Measurements from ENCODE around the gene MALAT1. TPM values are rescaled to one million over a fixed set of nuclear protein-coding genes. Genes with fewer than 3 reads are reported as not detected.
"Not testable (repeated sequence)": the region's sequence is repeated elsewhere in the genome, so short reads cannot be mapped to it uniquely, and the experiment has no call there.

Gene MALAT1
- total and polyA plus RNA-seq, 2 of the 13 experiments (the other 11 are each of a cell fraction or from before 2014, with no cell fraction given), result 143 to 1,237 TPM

DNA sequence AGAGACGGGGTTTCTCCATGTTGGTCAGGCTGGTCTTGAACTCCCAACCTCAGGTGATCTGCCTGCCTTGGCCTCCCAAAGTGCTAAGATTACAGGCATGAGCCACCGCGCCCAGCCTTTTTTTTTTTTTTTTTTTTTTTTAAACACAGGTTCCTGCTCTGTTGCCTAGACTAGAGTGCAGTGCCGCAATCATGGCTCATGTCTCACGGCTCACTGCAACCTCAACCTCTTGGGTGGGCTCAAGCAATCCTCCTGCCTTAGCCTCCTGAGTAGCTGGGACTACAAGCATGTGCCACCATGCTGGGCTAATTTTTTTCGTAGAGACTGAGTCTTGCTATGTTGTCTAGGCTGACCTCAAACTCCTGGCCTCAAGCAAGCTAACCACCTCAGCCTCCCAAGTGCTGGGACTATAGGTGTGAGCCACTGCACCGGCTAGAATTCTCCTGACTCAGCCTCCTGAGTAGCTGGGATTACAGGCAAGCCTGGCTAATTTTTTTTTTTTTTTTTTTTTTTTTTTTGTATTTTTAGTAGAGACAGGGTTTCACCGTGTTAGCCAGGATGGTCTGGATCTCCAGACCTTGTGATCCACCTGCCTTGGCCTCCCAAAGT is 20.2 kb downstream of the MALAT1 start:
- not testable (repeated sequence) for ATAC-seq

DNA sequence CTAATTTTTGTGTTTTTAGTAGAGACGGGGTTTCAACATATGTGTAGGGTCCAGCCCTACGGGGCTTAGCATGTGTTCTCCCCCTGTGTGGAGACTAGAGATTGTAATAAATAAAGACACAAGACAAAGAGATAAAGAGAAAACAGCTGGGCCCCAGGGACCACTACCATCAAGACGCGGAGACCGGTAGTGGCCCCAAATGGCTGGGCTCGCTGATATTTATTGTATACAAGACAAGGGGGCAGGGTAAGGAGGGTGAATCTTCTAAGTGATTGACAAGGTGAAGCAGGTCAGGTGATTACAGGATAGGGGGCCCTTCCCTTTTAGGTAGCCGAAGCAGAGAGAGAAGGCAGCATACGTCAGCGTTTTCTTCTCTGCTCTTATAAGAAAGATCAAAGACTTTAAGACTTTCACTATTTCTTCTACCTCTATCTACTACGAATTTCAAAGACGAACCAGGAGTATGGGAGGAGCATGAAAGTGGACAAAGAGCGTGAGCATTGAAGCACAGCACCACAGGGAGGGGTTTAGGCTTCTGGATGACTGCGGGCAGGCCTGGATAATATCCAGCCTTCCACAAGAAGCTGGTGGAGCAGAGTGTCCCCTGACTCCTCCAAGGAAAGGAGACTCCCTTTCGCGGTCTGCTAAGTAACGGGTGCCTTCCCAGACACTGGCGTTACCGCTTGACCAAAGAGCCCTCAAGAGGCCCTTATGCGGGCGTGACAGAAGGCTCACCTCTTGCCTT is 23.1 kb downstream of the MALAT1 start:
- Histone ChIP-seq H3K4me2 (ENCODE audit: low read depth, low read length) (peak overlapping the region; percentile 96), H3K9ac (ENCODE audit: insufficient read depth, low read depth, low read length) (peak overlapping the region; percentile 58; the same call in 1 of the 2 replicates), H3K4me1 (ENCODE audit: insufficient read depth, low read length) (peaks cover 54% of the 10 kb centered on the region), H3K4me3 (replicated peaks in 1 of 3; ENCODE audit: insufficient read depth in 1 of 3, low read depth in 2 of 3, low read length in 3 of 3) (peak overlapping the region; percentile 12 to 77 (median 41); a peak in 5 of 6 replicates), H3K79me2 (ENCODE audit: insufficient read depth, low read length) (peaks cover 14% of the 10 kb centered on the region)
- BruUV-seq (replicated peaks); H3K27ac ChIP-seq (ENCODE audit: extremely low read length, insufficient read depth, low read length); H3K36me3 ChIP-seq (replicated peaks in 1 of 2; ENCODE audit: control insufficient read depth in 1 of 2, insufficient read depth in 2 of 2, low read length in 2 of 2); in situ Hi-C loops (cut with HindIII; ENCODE audit: extremely low pct_ligation_motif_present, low pct_unique_long_range_greater_than_20kb); DNase-seq (ENCODE audit: low spot score); intact Hi-C loops (cut with micrococcal nuclease; ENCODE audit: unreplicated experiment); H3K9me3 ChIP-seq (ENCODE audit: low read length); ATAC-seq; H3K27me3 ChIP-seq (ENCODE audit: control insufficient read depth in 1 of 2, insufficient read depth in 2 of 2, low read length in 2 of 2); H4K20me1 ChIP-seq (ENCODE audit: insufficient read depth, low read length); H2AFZ ChIP-seq (ENCODE audit: low read length); CTCF ChIA-PET (ENCODE audit: low intra/inter-chr PET ratio, low total read pairs); FAIRE-seq: not testable (repeated sequence)
- POLR2A ChIA-PET, result interaction anchor here (1.2 to 2.1 kb wide), 3 partner anchors 14 to 99 kb away, joined by 3 to 7 read pairs (median 4); partner anchors contain the start of gene NEAT1
- 11% methylated on average over 20 of the region's 20 CpGs for WGBS (ENCODE audit: low lambda C conversion rate)
- 0 out of 2 replicates have a peak, but pooled peaks have one; percentile 3 for TF ChIP-seq GATAD2A (CRISPR knock-in tag; IDR thresholded peaks at IDR 0.05)
- TF ChIP-seq MAFF (IDR thresholded peaks at IDR 0.05; ENCODE audit: low read depth, low read length), result 0 out of 2 replicates have a peak, but pooled peaks have one; percentile 26
- peak in 1 of 2 experiments; percentile 58; a peak in 2 of 4 replicates for TF ChIP-seq MAFK (conservative IDR thresholded peaks at IDR 0.05 in 1 of 2, IDR thresholded peaks at IDR 0.05 in 1 of 2; ENCODE audit: low read length in 2 of 2)

More for the DNA sequence above, 20.2 kb downstream of the MALAT1 start:
- intact Hi-C loops (cut with micrococcal nuclease; ENCODE audit: unreplicated experiment); H3K4me3 ChIP-seq (replicated peaks in 1 of 3; ENCODE audit: insufficient read depth in 1 of 3, low read depth in 2 of 3, low read length in 3 of 3); H3K36me3 ChIP-seq (replicated peaks in 1 of 2; ENCODE audit: control insufficient read depth in 1 of 2, insufficient read depth in 2 of 2, low read length in 2 of 2); DNase-seq (ENCODE audit: low spot score); CTCF ChIA-PET (ENCODE audit: low intra/inter-chr PET ratio, low total read pairs); H3K27ac ChIP-seq (ENCODE audit: extremely low read length, insufficient read depth, low read length); FAIRE-seq; H3K4me2 ChIP-seq (ENCODE audit: low read depth, low read length); in situ Hi-C loops (cut with HindIII; ENCODE audit: extremely low pct_ligation_motif_present, low pct_unique_long_range_greater_than_20kb); H4K20me1 ChIP-seq (ENCODE audit: insufficient read depth, low read length); H3K27me3 ChIP-seq (ENCODE audit: control insufficient read depth in 1 of 2, insufficient read depth in 2 of 2, low read length in 2 of 2); H3K9me3 ChIP-seq (ENCODE audit: low read length); H3K79me2 ChIP-seq (ENCODE audit: insufficient read depth, low read length); H2AFZ ChIP-seq (ENCODE audit: low read length); BruUV-seq (replicated peaks); H3K9ac ChIP-seq (ENCODE audit: insufficient read depth, low read depth, low read length): not testable (repeated sequence)
- H3K4me1 ChIP-seq (ENCODE audit: insufficient read depth, low read length), result peaks cover 43% of the 10 kb centered on the region
- POLR2A ChIA-PET, result interaction anchor here (0.7 to 0.9 kb wide), 2 partner anchors 20 to 38 kb away, joined by 4 to 5 read pairs; partner anchors contain the start of gene MALAT1
- WGBS (ENCODE audit: low lambda C conversion rate), result 60% methylated on average over 8 of the region's 8 CpGs

Measured in HepG2 (cell line).